HG03460 (cell line): ENCODE measurements around the gene DHCR7.
"Not testable (repeated sequence)": the region's sequence is repeated elsewhere in the genome, so short reads cannot be mapped to it uniquely, and the experiment has no call there.

Experiments used
- ATAC-seq: cut with Tn5 transposase; IDR thresholded peaks from one replicate; pipeline ENCODE4 v1.9.1; 2021; ENCODE audit not compliant: unreplicated experiment

Gene DHCR7

DNA sequence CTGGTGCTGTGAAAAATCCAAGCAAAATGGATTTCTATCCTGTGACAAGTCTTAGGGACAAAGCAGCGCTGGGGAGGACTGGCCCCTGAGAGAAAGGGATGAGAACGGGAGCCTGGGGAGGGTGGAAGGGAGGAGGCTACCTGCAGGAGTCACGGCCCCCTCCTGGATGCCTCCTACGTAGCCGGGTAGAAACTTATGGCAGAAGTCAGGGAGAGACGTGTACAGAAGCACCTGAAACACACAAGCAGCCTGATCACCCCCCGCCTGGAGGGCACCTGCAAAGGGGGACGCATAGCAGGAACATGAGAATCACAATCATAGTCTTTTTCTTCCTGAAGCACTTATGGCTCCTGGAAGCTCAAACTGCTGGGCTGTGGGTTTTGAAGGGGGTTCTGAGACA, 6.1 kb downstream of the DHCR7 start:
- ATAC-seq, result no peak

DNA sequence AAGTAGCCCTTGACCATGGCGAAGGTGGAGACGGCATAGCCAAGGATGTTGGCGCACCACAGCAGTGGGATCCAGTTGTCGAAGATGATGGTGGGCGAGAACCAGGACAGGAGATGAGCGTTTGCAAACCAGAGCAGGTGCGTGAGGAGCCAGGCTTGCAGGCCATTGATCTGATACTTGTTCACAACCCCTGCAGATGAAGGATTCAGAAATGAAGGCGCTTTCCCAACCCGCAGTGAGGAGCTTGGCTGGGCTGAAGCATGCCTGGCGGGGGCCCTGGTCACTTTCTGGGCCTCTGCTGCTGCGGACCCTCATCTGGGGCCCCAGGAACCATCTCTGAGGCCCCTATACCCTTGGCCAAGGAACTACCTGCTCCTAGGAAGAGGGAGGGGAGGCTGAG, 6.9 kb downstream of the DHCR7 start:
- no peak for ATAC-seq

DNA sequence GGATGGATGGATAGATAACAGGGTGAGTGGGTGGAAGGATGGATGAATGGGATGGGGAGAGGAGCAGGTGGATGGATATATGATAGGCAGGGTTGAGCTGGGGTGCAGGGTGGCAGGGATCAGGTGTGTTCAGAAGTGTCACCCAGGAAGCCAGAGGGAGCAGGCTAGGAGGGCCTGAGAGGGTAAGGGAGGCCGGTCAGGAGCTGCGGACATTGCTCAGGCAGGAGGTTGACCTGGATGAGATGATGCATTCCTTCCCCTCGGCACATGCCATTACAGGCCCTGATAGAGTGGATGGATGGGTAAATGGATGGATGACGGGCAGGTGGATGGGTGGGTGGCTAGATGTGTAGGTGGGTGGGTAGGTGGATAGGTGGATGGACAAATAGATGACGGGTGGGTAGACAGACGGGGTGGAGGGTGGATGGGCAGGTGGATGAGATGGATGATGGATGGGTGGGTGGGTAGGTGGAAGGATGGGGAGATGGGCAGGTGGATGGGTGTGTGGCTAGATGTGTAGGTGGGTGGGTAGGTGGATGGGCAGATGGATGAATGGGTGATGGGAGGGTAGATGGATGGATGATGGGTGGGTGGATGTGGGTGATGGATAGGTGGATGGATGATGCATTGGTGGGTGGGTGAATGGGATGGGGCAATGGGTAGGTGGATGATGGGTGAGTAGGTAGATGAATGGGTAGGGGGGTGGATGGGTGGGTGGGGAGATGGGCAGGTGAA, 8.0 kb downstream of the DHCR7 start:
- ATAC-seq, result no peak

DNA sequence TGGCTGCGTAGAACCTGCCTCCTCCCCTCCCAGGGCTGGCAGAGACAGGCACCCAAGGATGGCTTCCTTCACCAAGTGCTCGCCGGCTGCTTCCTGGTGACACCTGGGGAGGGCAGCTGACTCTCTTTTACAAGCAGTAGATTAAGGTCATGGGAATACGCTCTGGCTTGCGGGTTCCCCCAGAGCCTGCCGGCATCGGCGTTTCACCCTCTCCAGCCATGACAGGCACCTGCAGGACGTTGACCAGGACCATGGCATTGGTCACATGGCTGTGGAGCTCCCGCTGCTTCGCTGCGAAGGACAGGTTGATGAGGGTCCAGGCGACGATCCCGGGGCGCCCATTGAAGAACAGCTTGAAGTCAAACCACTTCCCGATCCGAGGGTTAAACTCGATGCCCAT, 9.5 kb downstream of the DHCR7 start:
- ATAC-seq, result no peak

DNA sequence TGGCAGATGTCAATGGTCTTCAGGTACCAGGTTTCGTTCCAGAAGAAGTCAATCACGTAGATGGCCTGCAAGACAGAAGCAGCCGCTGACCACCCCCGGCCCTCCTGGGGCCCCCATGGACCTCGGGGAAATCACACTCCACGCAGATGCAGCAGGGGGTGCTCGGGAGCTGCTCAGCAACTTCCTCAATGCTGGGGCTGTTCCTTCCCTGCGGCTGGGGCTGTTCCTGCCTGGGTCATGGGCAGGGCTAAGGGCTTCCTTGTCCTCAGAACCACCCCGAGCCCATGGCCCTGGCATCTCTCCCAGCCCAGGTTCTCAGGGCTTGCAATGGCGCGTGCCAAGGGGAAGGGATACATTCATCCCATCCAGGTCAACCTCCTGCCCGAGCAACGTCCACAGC, 10.3 kb downstream of the DHCR7 start:
- ATAC-seq, result no peak

DNA sequence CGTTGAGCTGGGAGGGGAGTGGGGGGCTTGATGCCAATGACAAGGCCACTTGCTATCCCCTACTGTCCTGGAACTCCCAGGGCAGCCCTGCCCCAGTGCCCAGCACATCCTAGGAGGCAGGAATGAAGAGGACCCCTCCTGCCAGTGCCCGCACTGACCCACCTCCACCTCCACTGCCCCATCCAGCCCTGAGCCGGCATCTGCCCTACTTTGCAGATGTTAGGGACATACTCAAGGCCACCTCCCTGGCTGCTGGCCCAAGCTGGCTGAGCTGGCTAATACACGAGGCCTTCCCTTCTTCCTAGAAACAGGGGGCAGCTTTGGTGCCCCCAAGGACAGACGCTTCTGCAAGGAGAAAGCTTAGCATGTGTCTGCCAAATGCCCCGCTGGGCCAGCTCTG, 10.8 kb downstream of the DHCR7 start:
- no peak for ATAC-seq

DNA sequence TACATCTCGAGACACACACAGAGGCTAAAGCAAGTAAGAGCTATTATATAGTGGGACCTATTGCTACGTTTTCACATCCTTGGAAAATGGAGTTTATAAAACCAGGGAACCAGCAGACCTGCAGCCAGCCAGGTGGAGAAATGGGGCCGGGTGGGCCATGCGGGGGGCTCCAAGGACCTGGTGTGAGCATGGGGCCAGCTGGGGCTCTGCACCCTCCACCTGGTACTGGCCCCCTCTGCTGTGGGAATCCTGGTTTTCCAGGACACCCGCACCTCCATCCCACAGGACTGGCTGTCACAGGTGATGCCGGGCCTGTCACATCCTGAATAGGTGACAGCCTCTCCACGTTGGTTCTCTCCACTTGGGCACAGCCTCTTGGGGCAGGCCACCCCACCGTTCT, 11.3 kb downstream of the DHCR7 start:
- no peak for ATAC-seq

DNA sequence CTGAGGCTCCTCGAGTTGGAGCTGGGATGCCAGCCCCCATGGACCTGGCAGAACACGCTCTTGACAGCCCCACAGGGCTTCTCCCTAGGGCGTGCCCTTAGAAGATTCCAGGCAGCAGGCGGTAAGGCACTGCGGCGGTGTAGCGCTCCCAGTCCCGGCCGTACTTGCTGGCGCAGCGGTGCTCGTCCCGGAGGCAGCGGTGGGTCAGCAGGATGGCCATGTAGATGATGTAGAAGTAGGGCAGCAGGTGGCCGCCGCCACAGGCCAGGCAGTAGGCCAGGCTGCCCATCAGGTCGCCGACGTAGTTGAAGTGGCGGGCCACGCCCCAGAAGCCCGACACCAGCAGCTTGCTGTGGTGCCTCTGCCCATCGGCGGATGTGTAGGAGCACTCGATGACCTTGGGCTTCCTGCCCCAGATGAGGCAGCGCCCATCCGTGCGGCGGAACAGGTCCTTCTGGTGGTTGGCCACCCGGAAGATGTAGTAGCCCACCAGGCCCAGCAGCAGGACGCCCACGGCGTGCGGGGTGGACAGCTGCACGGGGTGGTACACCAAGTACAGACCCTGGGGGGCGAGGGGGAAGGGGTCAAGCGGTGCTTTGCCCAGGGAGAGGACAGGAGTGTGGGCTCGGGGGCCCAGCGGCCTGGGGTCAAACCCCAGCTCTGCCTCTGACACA, 12.8 kb downstream of the DHCR7 start:
- ATAC-seq, result no peak

DNA sequence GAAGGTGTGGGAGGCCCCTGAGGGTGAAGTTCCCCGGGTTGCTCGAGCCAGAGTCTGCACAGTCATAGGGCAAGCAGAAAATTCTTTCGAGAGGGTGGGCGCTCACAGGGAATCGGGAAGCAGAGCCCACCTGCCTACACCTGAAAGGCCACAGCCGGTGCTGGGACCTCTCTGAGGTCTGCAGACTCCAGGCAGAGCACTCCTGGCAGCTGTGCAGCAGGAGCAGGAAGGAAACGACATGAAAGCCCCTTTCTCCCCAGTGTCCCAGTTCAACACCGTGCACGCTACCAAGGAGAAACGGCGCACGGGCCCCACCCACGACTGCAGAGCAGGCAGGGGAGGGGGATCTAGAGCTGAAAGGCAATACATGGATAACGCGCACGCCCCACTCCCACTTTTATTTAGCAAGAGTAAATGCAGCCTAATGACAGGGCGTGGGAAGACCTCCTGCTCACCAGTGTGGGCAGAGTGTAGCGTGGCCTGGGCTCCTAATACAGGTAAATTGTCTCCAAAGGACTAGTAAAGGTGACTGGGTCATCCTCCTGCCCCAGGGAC, 13.5 kb downstream of the DHCR7 start:
- ATAC-seq, result no peak

DNA sequence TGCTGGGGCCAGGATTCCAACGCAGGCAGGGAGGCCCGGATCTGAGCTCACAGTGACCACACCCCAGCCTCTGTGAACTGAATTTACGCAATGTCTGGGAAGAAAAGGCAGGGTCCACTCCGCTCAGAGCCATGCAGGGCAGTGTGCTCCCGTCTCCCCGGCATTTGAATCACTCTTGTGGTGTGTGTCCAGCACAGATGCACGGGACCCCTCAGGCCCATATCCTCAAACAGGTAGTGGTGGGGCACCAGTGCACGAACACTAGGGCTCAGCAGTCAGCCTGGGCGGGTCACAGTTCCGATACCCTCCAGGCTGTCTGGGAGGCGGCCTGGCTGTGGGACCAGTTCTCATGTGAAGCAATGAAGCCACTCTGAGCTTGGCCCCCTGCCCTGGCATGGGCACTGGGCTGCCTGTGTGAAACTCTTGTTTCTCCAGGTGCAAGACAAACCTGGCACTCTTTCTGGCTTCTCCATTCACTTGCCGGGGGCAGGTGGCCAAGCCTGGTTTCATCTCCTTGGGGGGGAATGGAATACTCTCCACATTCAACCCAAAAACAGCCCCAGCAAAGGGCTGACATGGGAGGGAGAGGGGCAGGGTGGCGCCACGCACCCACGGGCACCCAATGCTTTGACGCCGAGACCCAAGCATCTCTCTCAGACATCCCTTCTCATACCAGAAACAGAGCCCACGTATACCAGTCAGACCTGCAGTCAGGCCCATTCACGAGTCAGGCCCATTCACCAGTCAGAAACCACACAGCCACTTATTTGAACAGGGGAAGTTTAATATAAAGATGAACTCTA, 14.3 kb downstream of the DHCR7 start:
- no peak for ATAC-seq

DNA sequence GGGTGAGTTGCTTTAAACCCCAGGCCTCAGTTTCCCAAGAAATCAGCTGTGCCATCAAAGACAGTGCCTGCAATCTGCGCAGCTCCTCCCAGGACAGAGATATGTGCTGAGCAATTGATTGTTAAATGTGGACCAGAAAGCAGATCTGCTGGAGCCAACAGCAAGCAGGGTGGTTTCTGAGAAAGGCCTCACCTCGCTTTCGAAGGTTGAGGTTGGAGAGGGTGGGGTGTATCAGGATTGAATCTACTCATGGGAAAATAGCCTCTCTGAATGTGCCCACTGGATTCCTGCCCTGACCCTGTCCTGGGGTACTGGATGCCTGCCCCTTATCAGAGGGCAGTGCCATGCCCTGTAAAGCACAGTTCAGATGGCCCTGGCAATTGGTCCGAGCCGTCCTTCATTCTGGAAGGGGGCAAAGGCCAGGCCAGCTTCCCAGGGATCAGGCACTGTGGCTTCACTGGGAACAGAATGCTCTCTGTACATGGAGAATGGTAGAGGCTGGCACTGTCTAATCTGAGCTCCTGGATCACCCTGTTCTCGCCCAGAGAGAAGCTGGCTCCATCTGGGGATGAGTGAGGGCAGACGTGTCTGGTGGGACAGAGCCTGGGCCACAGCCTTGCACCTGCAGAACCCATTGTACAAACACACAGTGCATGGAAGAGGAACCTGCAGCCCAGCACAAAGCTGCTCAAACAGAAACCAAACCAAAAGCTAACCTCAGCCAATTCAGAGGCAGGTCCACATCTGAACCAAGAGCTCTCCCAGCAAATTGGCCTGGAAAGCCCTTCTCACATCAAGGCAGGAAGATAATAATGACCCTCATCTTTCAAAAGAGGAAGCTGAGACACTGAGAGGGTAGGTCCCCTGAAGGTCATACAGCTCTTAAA, 15.2 kb downstream of the DHCR7 start:
- no peak for ATAC-seq

DNA sequence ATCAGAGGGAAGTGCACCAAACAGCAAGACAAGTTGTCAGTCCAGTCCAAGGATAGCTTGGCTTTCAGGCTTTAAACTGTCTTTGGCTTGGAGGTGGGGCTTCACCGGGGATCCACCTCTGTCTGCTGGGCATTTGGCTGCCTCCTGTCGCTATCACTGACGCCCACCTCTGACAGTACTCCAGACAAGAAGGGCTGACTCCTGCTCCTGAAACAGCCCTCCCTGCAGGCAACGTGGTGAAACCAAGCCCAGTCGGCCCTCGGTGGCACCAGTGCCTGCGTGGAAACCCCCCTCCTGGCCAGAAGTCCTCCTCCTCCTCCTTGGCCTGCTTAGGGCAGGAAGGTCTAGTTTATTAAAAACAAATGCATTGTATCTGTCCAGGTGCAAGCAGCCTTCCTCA, 16.9 kb downstream of the DHCR7 start:
- no peak for ATAC-seq

DNA sequence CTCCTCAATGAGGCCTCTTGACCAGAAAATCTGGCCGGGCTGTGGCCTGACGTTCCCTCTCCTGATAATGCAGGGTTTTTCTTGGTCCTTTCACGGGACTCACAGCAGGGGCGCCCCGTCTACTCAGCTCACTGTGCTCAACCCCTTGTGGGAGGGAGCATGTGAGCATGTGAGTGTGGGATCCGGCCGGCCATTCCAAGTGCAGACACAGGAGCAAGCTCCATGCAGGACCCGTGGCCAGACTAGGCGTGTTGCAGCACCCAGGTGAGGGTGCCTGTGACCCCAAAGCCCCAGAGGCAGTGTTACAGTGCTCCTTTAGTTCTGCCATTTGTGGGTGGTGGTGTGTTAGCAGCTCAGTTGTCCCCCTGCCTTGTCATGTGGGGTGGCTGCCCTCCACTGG, 18.0 kb downstream of the DHCR7 start:
- ATAC-seq, result no peak

DNA sequence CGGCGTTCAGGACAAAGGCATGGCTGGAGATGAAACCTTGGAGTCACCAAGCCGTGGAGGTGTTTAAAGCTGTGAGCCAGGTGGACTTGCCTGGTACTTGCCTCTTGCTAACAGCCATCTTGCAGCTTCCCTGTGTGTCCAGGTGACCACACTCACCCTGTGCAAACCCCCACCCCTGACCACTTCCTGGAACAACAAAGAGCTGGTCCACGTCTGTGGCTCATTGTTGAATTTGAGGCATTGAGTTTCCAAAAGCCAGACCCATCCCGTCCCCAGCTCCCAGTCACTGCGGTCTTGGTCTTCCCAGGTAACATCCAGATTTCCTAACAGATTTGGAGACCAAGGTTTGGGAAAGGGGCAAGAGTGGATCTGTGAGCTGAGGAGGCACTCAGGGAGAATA, 18.5 kb downstream of the DHCR7 start:
- ATAC-seq, result no peak

DNA sequence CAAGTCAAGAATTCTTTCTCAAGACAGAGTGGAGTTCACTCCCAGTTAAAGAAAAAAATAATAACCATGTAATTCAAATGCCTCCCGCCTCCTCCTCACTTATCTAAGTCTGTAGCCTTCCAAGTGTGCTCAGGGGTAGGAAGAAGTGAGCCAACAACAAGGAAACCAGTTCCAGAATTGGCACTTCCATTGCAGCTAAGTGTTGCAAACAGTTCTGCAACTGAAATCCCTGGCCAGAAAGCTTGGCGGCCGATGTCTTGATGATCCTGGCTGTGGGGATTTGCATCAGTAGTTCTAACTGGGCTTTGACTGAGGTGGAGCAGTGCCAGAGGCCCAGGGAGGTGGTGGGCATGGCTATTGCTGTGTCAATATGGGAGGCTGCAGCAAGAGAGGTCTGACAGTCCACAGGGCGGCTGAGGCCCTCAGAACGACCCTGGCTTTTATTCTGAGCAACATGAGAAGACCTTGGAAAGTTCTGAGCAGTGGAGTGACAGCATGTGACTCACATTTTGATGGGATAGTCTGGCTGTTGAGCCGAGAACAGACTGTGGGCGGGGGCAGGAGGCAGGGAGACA, 19.2 kb downstream of the DHCR7 start:
- no peak for ATAC-seq

DNA sequence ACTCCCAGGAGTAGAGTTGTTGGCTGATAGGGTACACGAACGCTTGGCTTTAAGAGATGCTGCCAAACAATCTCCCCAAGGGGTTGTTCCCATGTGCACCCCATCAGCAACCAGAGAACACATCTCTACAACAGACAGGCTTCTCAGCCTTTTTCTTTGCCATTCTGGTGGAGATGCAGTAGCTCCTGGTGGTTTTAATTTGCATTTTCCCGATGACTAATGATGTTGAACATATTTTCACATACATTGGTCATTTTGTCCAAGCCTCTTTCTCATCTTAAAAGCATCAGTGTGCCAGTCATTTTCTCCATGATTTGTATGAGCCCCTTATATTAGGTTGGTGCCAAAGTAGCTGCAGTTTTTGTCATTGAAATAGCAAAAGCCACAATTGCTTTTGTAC, 21.8 kb downstream of the DHCR7 start:
- no peak for ATAC-seq

DNA sequence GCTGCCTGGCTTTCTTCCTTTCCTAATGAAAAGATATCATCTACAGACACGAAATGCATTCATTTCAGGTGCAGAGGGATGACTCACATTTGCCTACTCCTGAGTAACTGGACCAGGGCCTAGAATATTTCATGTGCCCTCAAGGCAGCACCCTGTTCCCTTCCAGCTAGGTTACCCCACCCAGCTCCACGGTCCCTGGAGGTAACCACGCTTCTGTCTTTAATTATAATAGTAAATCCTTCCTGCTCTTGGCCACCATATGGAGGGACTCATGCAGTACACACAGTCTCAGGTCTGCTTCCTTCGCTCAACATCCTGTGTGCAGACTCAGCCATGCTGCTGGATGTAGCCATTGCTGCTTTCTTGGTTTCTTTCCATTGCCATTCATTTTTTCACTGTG, 22.3 kb downstream of the DHCR7 start:
- no peak for ATAC-seq

DNA sequence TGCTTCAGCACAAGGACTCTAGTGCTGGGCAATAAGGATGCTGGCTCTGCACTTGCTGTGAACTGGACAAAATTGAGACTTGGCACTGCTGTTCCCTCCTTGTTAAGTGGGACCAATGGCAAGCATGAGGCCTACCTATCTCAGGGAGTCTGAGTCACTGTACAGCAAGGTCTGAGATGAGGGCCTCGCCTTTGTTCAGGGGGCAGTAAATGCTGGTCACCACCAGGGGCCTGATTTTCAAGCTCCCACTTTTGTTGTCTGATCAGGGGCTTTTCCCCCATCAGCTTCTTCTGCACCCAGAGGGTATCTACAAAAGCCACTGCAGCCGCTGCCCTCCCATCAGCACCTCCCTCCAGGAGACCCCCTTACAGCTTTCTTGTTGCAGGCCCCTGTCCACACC, 22.8 kb downstream of the DHCR7 start:
- ATAC-seq, result no peak

DNA sequence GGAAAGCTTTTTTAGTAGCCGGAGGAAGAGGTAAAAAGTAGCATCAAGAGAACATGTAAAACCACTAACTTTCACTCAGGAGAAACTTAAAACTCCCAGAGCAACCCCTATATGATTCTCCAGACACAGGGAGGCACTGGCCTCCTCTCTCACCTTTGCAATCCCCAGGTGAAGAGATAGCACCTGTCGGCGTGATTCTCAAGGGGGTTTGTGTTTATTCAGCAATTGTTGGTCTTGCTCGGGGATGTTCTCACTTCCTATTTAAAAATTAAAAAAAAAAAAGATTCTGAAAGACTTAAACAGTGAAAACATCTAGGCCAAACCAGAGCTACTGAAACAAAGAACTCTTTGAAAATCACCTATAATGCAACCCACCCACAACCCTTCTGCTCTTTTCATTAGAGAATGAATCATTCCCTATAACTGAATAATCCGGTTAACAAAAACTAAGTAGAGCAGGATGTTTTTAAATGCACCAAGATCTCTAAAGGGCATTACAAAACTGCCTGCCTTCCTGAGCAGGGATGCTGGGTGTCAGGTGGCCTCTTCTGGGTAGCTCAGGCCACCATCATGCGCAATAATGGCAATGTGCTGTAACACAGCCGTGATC, 24.9 kb downstream of the DHCR7 start:
- ATAC-seq, result no peak

DNA sequence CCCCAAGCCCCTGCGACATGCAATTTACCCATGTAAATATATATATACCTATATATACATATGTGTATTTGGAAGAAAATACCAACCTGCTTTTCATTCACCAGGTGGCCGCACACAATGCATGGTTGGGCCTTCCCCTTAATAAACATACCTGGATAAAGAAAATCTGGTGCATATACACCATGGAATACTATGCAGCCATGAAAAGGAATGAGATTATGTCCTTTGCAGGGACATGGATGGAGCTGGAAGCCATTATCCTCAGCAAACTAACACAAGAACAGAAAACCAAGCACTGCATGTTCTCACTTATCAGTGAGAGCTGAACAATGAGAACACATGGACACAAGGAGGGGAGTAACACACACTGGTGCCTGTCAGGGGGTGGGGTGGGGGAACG, 25.9 kb downstream of the DHCR7 start:
- ATAC-seq, result not testable (repeated sequence)
